GM23338 (cell line): ENCODE measurements around the gene GPRC5D. TPM values are rescaled to one million over a fixed set of nuclear protein-coding genes. Genes with fewer than 3 reads are reported as not detected.

Source experiments
- ATAC-seq: fragments of 200-7000 bp; cut with Tn5 transposase; 3 replicates; pipeline ENCODE4 v1.9.1; 2020
- DNase-seq: peaks from one replicate; pipeline ENCODE4 v3.0.0-alpha.2; 2015; ENCODE audit warnings: low spot score
- H2AFZ ChIP-seq: fragments of 200-600 bp; sonication (generic); 2 replicates; pipeline ENCODE4 v1.8.0; 2016; ENCODE audit warnings: antibody characterized with exemption, mild to moderate bottlenecking, moderate library complexity
- H3F3A ChIP-seq: fragments of 200-600 bp; sonication (generic); replicated peaks from 2 replicates; pipeline ENCODE4 v1.8.0; 2017; ENCODE audit warnings: antibody characterized with exemption, mixed run types, low read depth
- H3K27ac ChIP-seq: fragments of 200-600 bp; sonication (generic); 2 replicates; pipeline ENCODE4 v1.6.1; 2016; ENCODE audit warnings: low read depth
- H3K27me3 ChIP-seq: fragments of 200-600 bp; sonication (generic); 2 replicates; pipeline ENCODE4 v1.8.0; 2016; ENCODE audit warnings: mild to moderate bottlenecking, mixed run types, moderate library complexity; ENCODE audit not compliant: insufficient read depth
- H3K36me3 ChIP-seq: fragments of 200-600 bp; sonication (generic); 2 replicates; pipeline ENCODE4 v1.8.0; 2016; ENCODE audit warnings: mild to moderate bottlenecking; ENCODE audit not compliant: insufficient read depth
- H3K4me1 ChIP-seq: fragments of 200-600 bp; sonication (generic); 2 replicates; pipeline ENCODE4 v1.8.0; 2016; ENCODE audit warnings: mild to moderate bottlenecking, moderate library complexity; ENCODE audit not compliant: insufficient read depth
- H3K4me2 ChIP-seq: fragments of 200-600 bp; sonication (generic); 2 replicates; pipeline ENCODE4 v1.7.1; 2017; ENCODE audit warnings: mixed run types
- H3K4me3 ChIP-seq: fragments of 200-600 bp; sonication (generic); 2 replicates; pipeline ENCODE4 v1.6.1; 2016; ENCODE audit warnings: mixed run types
- H3K79me2 ChIP-seq: fragments of 200-600 bp; sonication (generic); replicated peaks from 2 replicates; pipeline ENCODE4 v1.8.0; 2017; ENCODE audit warnings: mild to moderate bottlenecking; ENCODE audit not compliant: insufficient read depth
- H3K9me2 ChIP-seq: fragments of 200-600 bp; sonication (generic); 2 replicates; pipeline ENCODE4 v1.8.0; 2017; ENCODE audit not compliant: insufficient read depth
- H4K20me1 ChIP-seq: fragments of 200-600 bp; sonication (generic); replicated peaks from 2 replicates; pipeline ENCODE4 v1.8.0; 2017; ENCODE audit warnings: mild to moderate bottlenecking; ENCODE audit not compliant: insufficient read depth
- H3K27ac Mint-ChIP-seq: 2 replicates; pipeline ENCODE4 v1.8.0; 2020; ENCODE audit warnings: inconsistent platforms, mild to moderate bottlenecking, moderate library complexity, mixed read lengths
- H3K27me3 Mint-ChIP-seq: 3 replicates; pipeline ENCODE4 v1.8.0; 2022; ENCODE audit warnings: low read depth, mild to moderate bottlenecking, moderate library complexity, mixed read lengths, inconsistent platforms; ENCODE audit not compliant: insufficient read depth, poor library complexity
- H3K36me3 Mint-ChIP-seq: 3 replicates; pipeline ENCODE4 v1.8.0; 2021; ENCODE audit warnings: low read depth, mild to moderate bottlenecking, inconsistent platforms, moderate library complexity, mixed read lengths
- H3K4me1 Mint-ChIP-seq: 3 replicates; pipeline ENCODE4 v1.8.0; 2020; ENCODE audit warnings: mild to moderate bottlenecking, inconsistent platforms, mixed read lengths
- H3K4me3 Mint-ChIP-seq: 3 replicates; pipeline ENCODE4 v1.8.0; 2021; ENCODE audit warnings: moderate library complexity, mild to moderate bottlenecking, inconsistent platforms, mixed read lengths
- H3K9me3 Mint-ChIP-seq: 3 replicates; pipeline ENCODE4 v1.8.0; 2020; ENCODE audit warnings: moderate library complexity, mild to moderate bottlenecking, inconsistent platforms, mixed read lengths
- CREB1 ChIP-seq: fragments of 250-450 bp; sonication (Bioruptor Pico); IDR thresholded peaks from 2 replicates; pipeline ENCODE4 v1.5.0; 2020; ENCODE audit warnings: low read depth, mild to moderate bottlenecking, moderate library complexity
- CTCF ChIP-seq, 2 experiments: fragments of 200-600 bp in 1 of 2; sonication (generic) in 1 of 2; conservative IDR thresholded peaks; 2 replicates each; pipeline versions ENCODE4 v1.5.1 to v1.6.1; 2016 to 2017; ENCODE audit warnings: antibody characterized with exemption in 2 of 2, low read depth in 2 of 2, mild to moderate bottlenecking in 2 of 2, moderate library complexity in 1 of 2
- ETS1 ChIP-seq: IDR thresholded peaks from 2 replicates; pipeline ENCODE4 v1.6.1; 2016; ENCODE audit warnings: antibody characterized with exemption
- EZH2 ChIP-seq: fragments of 200-600 bp; sonication (generic); IDR thresholded peaks from one replicate; pipeline ENCODE4 v1.8.0; 2017; ENCODE audit warnings: antibody characterized with exemption, mild to moderate bottlenecking, low read depth; ENCODE audit not compliant: unreplicated experiment
- EZH2phosphoT487 ChIP-seq: fragments of 200-600 bp; sonication (generic); IDR thresholded peaks from one replicate; pipeline ENCODE4 v1.8.1; 2018; ENCODE audit warnings: antibody characterized with exemption; ENCODE audit not compliant: unreplicated experiment
- JUNB ChIP-seq: IDR thresholded peaks from one replicate; pipeline ENCODE4 v1.6.1; 2016; ENCODE audit warnings: antibody characterized with exemption; ENCODE audit not compliant: unreplicated experiment
- NANOG ChIP-seq: IDR thresholded peaks from 2 replicates; pipeline ENCODE4 v1.6.1; 2016; ENCODE audit warnings: antibody characterized with exemption, borderline replicate concordance
- POLR2AphosphoS5 ChIP-seq: IDR thresholded peaks from 2 replicates; pipeline ENCODE4 v1.6.1; 2016; ENCODE audit warnings: antibody characterized with exemption, low read depth
- REST ChIP-seq: IDR thresholded peaks from one replicate; pipeline ENCODE4 v1.6.1; 2018; ENCODE audit warnings: antibody characterized with exemption; ENCODE audit not compliant: unreplicated experiment
- STAT1 ChIP-seq: IDR thresholded peaks from one replicate; pipeline ENCODE4 v1.6.1; 2016; ENCODE audit warnings: antibody characterized with exemption; ENCODE audit not compliant: unreplicated experiment
- ZNF114 ChIP-seq: fragments of 250-450 bp; sonication (Bioruptor Pico); IDR thresholded peaks from 2 replicates; pipeline ENCODE4 v1.5.0; 2020; ENCODE audit warnings: mild to moderate bottlenecking, moderate library complexity
- ZNF331 ChIP-seq: fragments of 250-450 bp; sonication (Bioruptor Pico); IDR thresholded peaks from 2 replicates; pipeline ENCODE4 v1.5.0; 2020; ENCODE audit warnings: low read depth, mild to moderate bottlenecking, moderate library complexity
- polyA plus RNA-seq: library from polyadenylated mRNA; unstranded; fragments of >200 nt; fragmentation: Nextera tagmentation; extraction: Ambion mirVana; gene quantifications from 2 replicates; pipeline ENCODE4 v1.2.1, GENCODE V29; 2016
- total RNA-seq: library from RNA; depleted of rRNA; stranded (reverse); fragments of >200 nt; shearing (Covaris generic); gene quantifications from 2 replicates; pipeline ENCODE4 v1.2.3, GENCODE V29; 2014
- TF ChIP-seq, protein P1 (sequence below): fragments of 250-450 bp; sonication (Bioruptor Pico); IDR thresholded peaks from 2 replicates; pipeline ENCODE4 v1.5.0; 2020; ENCODE audit warnings: mild to moderate bottlenecking, moderate library complexity

GPRC5D gene
- total and polyA plus RNA-seq, 2 experiments from 2014 or later = not detected

DNA sequence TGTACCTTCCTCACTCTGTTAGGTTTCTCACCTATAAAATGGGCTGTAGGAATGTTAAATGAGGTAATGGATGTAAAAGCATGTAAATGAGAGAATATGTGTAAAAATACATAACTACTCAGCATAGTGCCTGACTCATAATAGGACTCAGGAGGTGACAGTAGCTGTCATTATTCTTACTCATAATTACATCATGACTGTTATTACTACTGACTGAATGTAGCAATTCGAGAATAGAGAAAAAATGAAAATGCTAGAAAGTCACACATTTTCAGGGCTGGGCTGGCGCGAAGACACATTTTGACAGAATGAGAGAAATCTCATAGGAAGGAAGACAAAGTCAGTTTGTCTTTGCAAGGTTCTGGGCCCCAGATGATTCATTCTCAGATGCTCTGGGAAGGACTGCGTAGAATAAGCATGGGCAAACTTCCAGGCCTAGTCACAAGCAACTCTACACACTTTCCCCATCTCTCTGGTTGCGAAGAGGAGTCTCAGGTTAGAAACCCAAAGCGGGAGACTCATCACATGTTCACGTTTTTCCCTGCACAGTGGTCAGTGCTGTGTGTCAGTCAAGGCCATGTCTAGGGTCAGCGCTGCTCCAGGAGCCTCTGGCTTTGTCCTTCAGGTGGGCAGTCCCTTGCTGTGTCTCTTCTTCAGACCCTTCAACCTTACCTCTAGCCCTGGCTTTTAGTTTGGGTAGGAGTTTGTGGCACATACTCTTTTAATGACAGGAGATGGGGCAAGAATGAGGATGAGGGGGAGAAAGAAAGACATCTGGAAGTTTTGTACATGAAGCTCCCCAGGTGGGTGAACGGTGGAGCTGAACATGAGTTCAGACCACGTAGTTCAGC is 52.2 kb downstream of the GPRC5D start:
- DNase-seq = no peak
- Histone ChIP-seq H2AFZ (no peak overlapping the region), H3K9me2 (no peaks in the 10 kb centered on the region), H4K20me1 (no peaks in the 10 kb centered on the region), H3K79me2 (no peaks in the 10 kb centered on the region), H3K4me3 (no peak overlapping the region), H3K27ac (no peak overlapping the region), H3K4me1 (no peaks in the 10 kb centered on the region), H3K36me3 (no peaks in the 10 kb centered on the region), H3K27me3 (no peaks in the 10 kb centered on the region), H3F3A (no peaks in the 10 kb centered on the region), H3K4me2 (no peak overlapping the region)
- Mint-ChIP-seq H3K36me3 (no peaks in the 10 kb centered on the region), H3K9me3 (no peaks in the 10 kb centered on the region), H3K27me3 (peaks cover 8% of the 10 kb centered on the region), H3K27ac (no peak overlapping the region), H3K4me3 (no peak overlapping the region), H3K4me1 (no peaks in the 10 kb centered on the region)
- no peak for ATAC-seq
- TF ChIP-seq JUNB (no peak), CTCF (conservative IDR thresholded peaks at IDR 0.05; ENCODE audit: low read depth in 2 of 2) (no peak), ZNF114 (CRISPR knock-in tag) (no peak), ZNF331 (CRISPR knock-in tag) (no peak), NANOG (no peak), EZH2phosphoT487 (no peak), POLR2AphosphoS5 (no peak), REST (no peak), ETS1 (no peak), EZH2 (no peak), STAT1 (no peak), CREB1 (CRISPR knock-in tag) (no peak)
- TF ChIP-seq, protein P1, sequence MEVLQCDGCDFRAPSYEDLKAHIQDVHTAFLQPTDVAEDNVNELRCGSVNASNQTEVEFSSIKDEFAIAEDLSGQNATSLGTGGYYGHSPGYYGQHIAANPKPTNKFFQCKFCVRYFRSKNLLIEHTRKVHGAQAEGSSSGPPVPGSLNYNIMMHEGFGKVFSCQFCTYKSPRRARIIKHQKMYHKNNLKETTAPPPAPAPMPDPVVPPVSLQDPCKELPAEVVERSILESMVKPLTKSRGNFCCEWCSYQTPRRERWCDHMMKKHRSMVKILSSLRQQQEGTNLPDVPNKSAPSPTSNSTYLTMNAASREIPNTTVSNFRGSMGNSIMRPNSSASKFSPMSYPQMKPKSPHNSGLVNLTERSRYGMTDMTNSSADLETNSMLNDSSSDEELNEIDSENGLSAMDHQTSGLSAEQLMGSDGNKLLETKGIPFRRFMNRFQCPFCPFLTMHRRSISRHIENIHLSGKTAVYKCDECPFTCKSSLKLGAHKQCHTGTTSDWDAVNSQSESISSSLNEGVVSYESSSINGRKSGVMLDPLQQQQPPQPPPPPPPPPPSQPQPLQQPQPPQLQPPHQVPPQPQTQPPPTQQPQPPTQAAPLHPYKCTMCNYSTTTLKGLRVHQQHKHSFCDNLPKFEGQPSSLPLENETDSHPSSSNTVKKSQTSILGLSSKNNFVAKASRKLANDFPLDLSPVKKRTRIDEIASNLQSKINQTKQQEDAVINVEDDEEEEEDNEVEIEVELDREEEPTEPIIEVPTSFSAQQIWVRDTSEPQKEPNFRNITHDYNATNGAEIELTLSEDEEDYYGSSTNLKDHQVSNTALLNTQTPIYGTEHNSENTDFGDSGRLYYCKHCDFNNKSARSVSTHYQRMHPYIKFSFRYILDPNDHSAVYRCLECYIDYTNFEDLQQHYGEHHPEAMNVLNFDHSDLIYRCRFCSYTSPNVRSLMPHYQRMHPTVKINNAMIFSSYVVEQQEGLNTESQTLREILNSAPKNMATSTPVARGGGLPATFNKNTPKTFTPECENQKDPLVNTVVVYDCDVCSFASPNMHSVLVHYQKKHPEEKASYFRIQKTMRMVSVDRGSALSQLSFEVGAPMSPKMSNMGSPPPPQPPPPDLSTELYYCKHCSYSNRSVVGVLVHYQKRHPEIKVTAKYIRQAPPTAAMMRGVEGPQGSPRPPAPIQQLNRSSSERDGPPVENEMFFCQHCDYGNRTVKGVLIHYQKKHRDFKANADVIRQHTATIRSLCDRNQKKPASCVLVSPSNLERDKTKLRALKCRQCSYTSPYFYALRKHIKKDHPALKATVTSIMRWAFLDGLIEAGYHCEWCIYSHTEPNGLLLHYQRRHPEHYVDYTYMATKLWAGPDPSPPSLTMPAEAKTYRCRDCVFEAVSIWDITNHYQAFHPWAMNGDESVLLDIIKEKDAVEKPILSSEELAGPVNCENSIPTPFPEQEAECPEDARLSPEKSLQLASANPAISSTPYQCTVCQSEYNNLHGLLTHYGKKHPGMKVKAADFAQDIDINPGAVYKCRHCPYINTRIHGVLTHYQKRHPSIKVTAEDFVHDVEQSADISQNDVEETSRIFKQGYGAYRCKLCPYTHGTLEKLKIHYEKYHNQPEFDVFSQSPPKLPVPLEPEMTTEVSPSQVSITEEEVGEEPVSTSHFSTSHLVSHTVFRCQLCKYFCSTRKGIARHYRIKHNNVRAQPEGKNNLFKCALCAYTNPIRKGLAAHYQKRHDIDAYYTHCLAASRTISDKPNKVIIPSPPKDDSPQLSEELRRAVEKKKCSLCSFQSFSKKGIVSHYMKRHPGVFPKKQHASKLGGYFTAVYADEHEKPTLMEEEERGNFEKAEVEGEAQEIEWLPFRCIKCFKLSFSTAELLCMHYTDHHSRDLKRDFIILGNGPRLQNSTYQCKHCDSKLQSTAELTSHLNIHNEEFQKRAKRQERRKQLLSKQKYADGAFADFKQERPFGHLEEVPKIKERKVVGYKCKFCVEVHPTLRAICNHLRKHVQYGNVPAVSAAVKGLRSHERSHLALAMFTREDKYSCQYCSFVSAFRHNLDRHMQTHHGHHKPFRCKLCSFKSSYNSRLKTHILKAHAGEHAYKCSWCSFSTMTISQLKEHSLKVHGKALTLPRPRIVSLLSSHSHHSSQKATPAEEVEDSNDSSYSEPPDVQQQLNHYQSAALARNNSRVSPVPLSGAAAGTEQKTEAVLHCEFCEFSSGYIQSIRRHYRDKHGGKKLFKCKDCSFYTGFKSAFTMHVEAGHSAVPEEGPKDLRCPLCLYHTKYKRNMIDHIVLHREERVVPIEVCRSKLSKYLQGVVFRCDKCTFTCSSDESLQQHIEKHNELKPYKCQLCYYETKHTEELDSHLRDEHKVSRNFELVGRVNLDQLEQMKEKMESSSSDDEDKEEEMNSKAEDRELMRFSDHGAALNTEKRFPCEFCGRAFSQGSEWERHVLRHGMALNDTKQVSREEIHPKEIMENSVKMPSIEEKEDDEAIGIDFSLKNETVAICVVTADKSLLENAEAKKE (CRISPR knock-in tag) = no peak
